Jurkat, Clone E6-1 (cell line): ENCODE results near the gene ZDHHC20.

Experiments used
- DNase-seq: peaks from one replicate; pipeline ENCODE4 v3.0.0-alpha.2; 2011; ENCODE audit warnings: low read depth, low spot score
- H3K4me3 ChIP-seq: 2 replicates; pipeline ENCODE4 v1.5.1; 2011; ENCODE audit warnings: mild to moderate bottlenecking, low read length, control low read depth, moderate library complexity

The ZDHHC20 gene

GRCh38 chr13:21336609-21337349, 122.3 kb downstream of the ZDHHC20 start:
- no peak for DNase-seq

GRCh38 chr13:21333186-21333585, 125.9 kb downstream of the ZDHHC20 start:
- no peak for DNase-seq
- no peak overlapping the region for H3K4me3 ChIP-seq

More at GRCh38 chr13:21336609-21337349, 122.3 kb downstream of the ZDHHC20 start:
- H3K4me3 ChIP-seq, result no peak overlapping the region

- DNase-seq, result no peak
- H3K4me3 ChIP-seq, result no peak overlapping the region
Measured at GRCh38 chr13:21330126-21330861, 128.8 kb downstream of the ZDHHC20 start.

GRCh38 chr13:21328836-21329477, 130.1 kb downstream of the ZDHHC20 start:
- no peak for DNase-seq
- H3K4me3 ChIP-seq, result no peak overlapping the region

- no peak overlapping the region for H3K4me3 ChIP-seq
- DNase-seq, result no peak
Measured at GRCh38 chr13:21328201-21328600, 130.9 kb downstream of the ZDHHC20 start.

- no peak for DNase-seq
- H3K4me3 ChIP-seq, result no peak overlapping the region
Measured at GRCh38 chr13:21326155-21327031, 132.7 kb downstream of the ZDHHC20 start.

GRCh38 chr13:21324803-21325202, 134.3 kb downstream of the ZDHHC20 start:
- DNase-seq, result no peak

GRCh38 chr13:21322988-21323387, 136.1 kb downstream of the ZDHHC20 start:
- no peak for DNase-seq
- no peak overlapping the region for H3K4me3 ChIP-seq

More at GRCh38 chr13:21324803-21325202, 134.3 kb downstream of the ZDHHC20 start:
- no peak overlapping the region for H3K4me3 ChIP-seq
